ENCODE results near the gene ZNF573.

- TF ChIP-seq POLR2A (IDR thresholded peaks at IDR 0.05; ENCODE audit: low read depth, low read length): no peak
- TF ChIP-seq CTCF (IDR thresholded peaks at IDR 0.05; ENCODE audit: extremely low read depth in 1 of 2, insufficient read depth in 1 of 2, low read depth in 1 of 2, low read length in 2 of 2): no peak
- no peak for TF ChIP-seq EZH2 (IDR thresholded peaks at IDR 0.05; ENCODE audit: borderline replicate concordance, low read depth, low read length, severe bottlenecking)
- TF ChIP-seq MAX (IDR thresholded peaks at IDR 0.05; ENCODE audit: insufficient read depth, insufficient read length): no peak
These were observed 41.0 kb downstream of the ZNF573 start for GRCh38 chr19:37738371-37738770.
